ENCODE measurements around the gene NCOA7. TPM values are rescaled to one million over a fixed set of nuclear protein-coding genes. Genes with fewer than 3 reads are reported as not detected.
"Not testable (repeated sequence)": the region's sequence is repeated elsewhere in the genome, so short reads cannot be mapped to it uniquely, and the experiment has no call there.

Gene NCOA7
- total RNA-seq, 2 donors from 2014 or later, result 11.4 to 15.2 TPM

GRCh38 chr6:125844989-125845388, 54.2 kb downstream of the NCOA7 start:
- H3K36me3 Mint-ChIP-seq (ENCODE audit: low read depth), result peaks cover 2% of the 10 kb centered on the region
- no peak overlapping the region for H3K4me3 Mint-ChIP-seq
- H3K9me3 Mint-ChIP-seq, result no peaks in the 10 kb centered on the region
- WGBS, 2 experiments (ENCODE audit: insufficient coverage in 1 of 2, insufficient read length in 1 of 2), result 84 to 91% methylated on average over 5 of the region's 5 CpGs
- Histone ChIP-seq H3K36me3 (ENCODE audit: control insufficient read depth, insufficient read depth, low read length) (no peaks in the 10 kb centered on the region), H3K4me3 (ENCODE audit: low read length) (no peak overlapping the region), H3K4me1 (ENCODE audit: control insufficient read depth, insufficient read depth, low read length) (peaks cover 12% of the 10 kb centered on the region), H3K9ac (ENCODE audit: extremely low read depth, low read length, poor library complexity, severe bottlenecking) (no peak overlapping the region), H3K9me3 (ENCODE audit: control insufficient read depth, low read length) (no peaks in the 10 kb centered on the region), H3K27me3 (ENCODE audit: control insufficient read depth, insufficient read depth, low read length, poor library complexity, severe bottlenecking) (no peaks in the 10 kb centered on the region), H3K27ac (ENCODE audit: low read depth, low read length) (no peak overlapping the region)
- H3K27ac Mint-ChIP-seq, result no peak overlapping the region
- peaks cover 18% of the 10 kb centered on the region for H3K4me1 Mint-ChIP-seq
- no peak for DNase-seq
- no peak for TF ChIP-seq CTCF (conservative IDR thresholded peaks at IDR 0.05)
- no peaks in the 10 kb centered on the region for H3K27me3 Mint-ChIP-seq (ENCODE audit: insufficient read depth)

GRCh38 chr6:125846292-125847024, 55.7 kb downstream of the NCOA7 start:
- H3K27me3 Mint-ChIP-seq (ENCODE audit: insufficient read depth), result no peaks in the 10 kb centered on the region
- H3K27ac Mint-ChIP-seq, result peak overlapping the region; percentile 62
- no peak for DNase-seq
- H3K27ac ChIP-seq (ENCODE audit: low read depth, low read length), result no peak overlapping the region
- no peak overlapping the region for H3K4me3 Mint-ChIP-seq
- no peak overlapping the region for H3K9ac ChIP-seq (ENCODE audit: extremely low read depth, low read length, poor library complexity, severe bottlenecking)
- H3K9me3 Mint-ChIP-seq, result no peaks in the 10 kb centered on the region
- peaks cover 2% of the 10 kb centered on the region for H3K36me3 Mint-ChIP-seq (ENCODE audit: low read depth)
- H3K9me3 ChIP-seq (ENCODE audit: control insufficient read depth, low read length), result no peaks in the 10 kb centered on the region
- TF ChIP-seq CTCF (conservative IDR thresholded peaks at IDR 0.05), result no peak
- no peak overlapping the region for H3K4me3 ChIP-seq (ENCODE audit: low read length)
- H3K27me3 ChIP-seq (ENCODE audit: control insufficient read depth, insufficient read depth, low read length, poor library complexity, severe bottlenecking), result no peaks in the 10 kb centered on the region
- H3K4me1 Mint-ChIP-seq, result peaks cover 26% of the 10 kb centered on the region
- WGBS, 2 experiments (ENCODE audit: insufficient coverage in 1 of 2, insufficient read length in 1 of 2), result 89% methylated on average over 4 of the region's 4 CpGs; no CpG with 5 or more reads in 1 of the 2 experiments
- H3K36me3 ChIP-seq (ENCODE audit: control insufficient read depth, insufficient read depth, low read length), result no peaks in the 10 kb centered on the region
- H3K4me1 ChIP-seq (ENCODE audit: control insufficient read depth, insufficient read depth, low read length), result peaks cover 15% of the 10 kb centered on the region

GRCh38 chr6:125848286-125848685, 57.5 kb downstream of the NCOA7 start:
- not testable (repeated sequence) for H3K9me3 Mint-ChIP-seq; H3K4me3 ChIP-seq (ENCODE audit: low read length); H3K4me1 ChIP-seq (ENCODE audit: control insufficient read depth, insufficient read depth, low read length); H3K27me3 Mint-ChIP-seq (ENCODE audit: insufficient read depth); H3K27ac Mint-ChIP-seq; H3K36me3 ChIP-seq (ENCODE audit: control insufficient read depth, insufficient read depth, low read length); H3K27me3 ChIP-seq (ENCODE audit: control insufficient read depth, insufficient read depth, low read length, poor library complexity, severe bottlenecking); H3K9ac ChIP-seq (ENCODE audit: extremely low read depth, low read length, poor library complexity, severe bottlenecking); H3K27ac ChIP-seq (ENCODE audit: low read depth, low read length); H3K9me3 ChIP-seq (ENCODE audit: control insufficient read depth, low read length); H3K4me3 Mint-ChIP-seq; H3K36me3 Mint-ChIP-seq (ENCODE audit: low read depth); DNase-seq
- 97 to 100% methylated on average over 1 to 5 of the region's 5 CpGs for WGBS, 2 experiments (ENCODE audit: insufficient coverage in 1 of 2, insufficient read length in 1 of 2)
- peaks cover 26% of the 10 kb centered on the region for H3K4me1 Mint-ChIP-seq
